Measurements from ENCODE around the gene PIK3C2G. TPM values are rescaled to one million over a fixed set of nuclear protein-coding genes. Genes with fewer than 3 reads are reported as not detected.

PIK3C2G gene
- total and polyA plus RNA-seq, 2 of the 13 experiments (the other 11 are each of a cell fraction or from before 2014, with no cell fraction given), result not detected

DNA sequence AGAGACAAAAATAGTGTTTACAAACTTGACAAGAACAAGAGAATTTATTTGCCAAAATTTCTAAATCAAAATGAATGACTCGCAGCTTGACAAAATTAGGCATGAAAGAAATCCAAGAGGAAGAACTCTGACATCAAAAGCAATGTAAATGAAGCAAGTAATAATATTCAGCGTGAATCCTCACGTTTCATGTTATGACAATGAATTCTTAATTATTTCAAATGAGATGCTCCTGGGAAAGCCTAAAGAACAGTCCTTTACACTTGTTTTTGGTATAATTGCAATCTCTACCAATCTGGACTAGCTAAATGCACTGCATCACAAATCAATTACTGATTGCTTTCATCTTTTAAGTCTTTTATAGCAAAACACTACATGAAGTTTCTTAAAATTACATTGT, 29.1 kb downstream of the PIK3C2G start:
- ATAC-seq, result no peak
- POLR2A ChIA-PET, result no interaction called here
- Histone ChIP-seq H3K4me1 (ENCODE audit: insufficient read depth, low read length) (no peaks in the 10 kb centered on the region), H3K9ac (ENCODE audit: insufficient read depth, low read depth, low read length) (no peak overlapping the region), H3K36me3 (replicated peaks in 1 of 2; ENCODE audit: control insufficient read depth in 1 of 2, insufficient read depth in 2 of 2, low read length in 2 of 2) (no peaks in the 10 kb centered on the region), H3K79me2 (ENCODE audit: insufficient read depth, low read length) (no peaks in the 10 kb centered on the region), H3K4me3 (replicated peaks in 1 of 3; ENCODE audit: insufficient read depth in 1 of 3, low read depth in 2 of 3, low read length in 3 of 3) (no peak overlapping the region), H3K27ac (ENCODE audit: extremely low read length, insufficient read depth, low read length) (no peak overlapping the region), H4K20me1 (ENCODE audit: insufficient read depth, low read length) (no peaks in the 10 kb centered on the region), H2AFZ (ENCODE audit: low read length) (no peak overlapping the region), H3K27me3 (ENCODE audit: control insufficient read depth in 1 of 2, insufficient read depth in 2 of 2, low read length in 2 of 2) (no peaks in the 10 kb centered on the region), H3K4me2 (ENCODE audit: low read depth, low read length) (no peak overlapping the region), H3K9me3 (ENCODE audit: low read length) (no peaks in the 10 kb centered on the region)
- TF ChIP-seq, protein P1, sequence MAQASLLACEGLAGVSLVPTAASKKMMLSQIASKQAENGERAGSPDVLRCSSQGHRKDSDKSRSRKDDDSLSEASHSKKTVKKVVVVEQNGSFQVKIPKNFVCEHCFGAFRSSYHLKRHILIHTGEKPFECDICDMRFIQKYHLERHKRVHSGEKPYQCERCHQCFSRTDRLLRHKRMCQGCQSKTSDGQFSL (CRISPR knock-in tag; IDR thresholded peaks at IDR 0.05), result no peak
- TF ChIP-seq ZNF780A (CRISPR knock-in tag; IDR thresholded peaks at IDR 0.05) (no peak), ADNP (CRISPR knock-in tag; IDR thresholded peaks at IDR 0.05) (no peak), RARA (CRISPR knock-in tag; IDR thresholded peaks at IDR 0.05) (no peak), SKI (IDR thresholded peaks at IDR 0.05; ENCODE audit: partially characterized antibody) (no peak), MEF2D (CRISPR knock-in tag; IDR thresholded peaks at IDR 0.05) (no peak)
- BruUV-seq (replicated peaks), result no TSS peak
- in situ Hi-C loops (cut with HindIII; ENCODE audit: extremely low pct_ligation_motif_present, low pct_unique_long_range_greater_than_20kb), result no loop called here
- no peak for DNase-seq (ENCODE audit: low spot score)
- CTCF ChIA-PET (ENCODE audit: low intra/inter-chr PET ratio, low total read pairs), result no interaction called here
- 4% methylated on average over 3 of the region's 3 CpGs for WGBS (ENCODE audit: low lambda C conversion rate)
- no peak for FAIRE-seq
- intact Hi-C loops (cut with micrococcal nuclease; ENCODE audit: unreplicated experiment), result no loop called here

DNA sequence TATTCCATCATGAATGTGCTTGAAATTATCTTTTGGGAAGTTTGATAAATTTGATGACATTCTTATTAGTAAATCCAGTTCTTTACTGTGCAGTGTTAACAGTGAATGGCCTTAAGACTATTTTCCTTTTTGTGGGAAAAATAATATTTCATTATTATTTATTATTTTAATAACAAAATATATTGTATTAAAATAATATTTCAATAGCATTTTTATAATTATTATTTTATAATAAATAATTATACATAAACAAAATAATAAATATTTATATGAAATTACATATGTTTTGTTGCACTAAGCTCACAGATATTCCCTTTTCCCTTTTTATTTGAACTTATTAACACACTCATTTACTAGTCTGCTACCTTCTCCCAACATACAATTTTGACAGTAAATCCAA, 33.6 kb downstream of the PIK3C2G start:
- Histone ChIP-seq H3K36me3 (replicated peaks in 1 of 2; ENCODE audit: control insufficient read depth in 1 of 2, insufficient read depth in 2 of 2, low read length in 2 of 2) (no peaks in the 10 kb centered on the region), H3K27ac (ENCODE audit: extremely low read length, insufficient read depth, low read length) (no peak overlapping the region), H2AFZ (ENCODE audit: low read length) (no peak overlapping the region), H3K4me2 (ENCODE audit: low read depth, low read length) (no peak overlapping the region), H4K20me1 (ENCODE audit: insufficient read depth, low read length) (no peaks in the 10 kb centered on the region), H3K79me2 (ENCODE audit: insufficient read depth, low read length) (no peaks in the 10 kb centered on the region), H3K9ac (ENCODE audit: insufficient read depth, low read depth, low read length) (no peak overlapping the region), H3K9me3 (ENCODE audit: low read length) (no peaks in the 10 kb centered on the region), H3K4me1 (ENCODE audit: insufficient read depth, low read length) (no peaks in the 10 kb centered on the region), H3K27me3 (ENCODE audit: control insufficient read depth in 1 of 2, insufficient read depth in 2 of 2, low read length in 2 of 2) (no peaks in the 10 kb centered on the region; a peak in 1 of 5 replicates), H3K4me3 (replicated peaks in 1 of 3; ENCODE audit: insufficient read depth in 1 of 3, low read depth in 2 of 3, low read length in 3 of 3) (no peak overlapping the region)
- in situ Hi-C loops (cut with HindIII; ENCODE audit: extremely low pct_ligation_motif_present, low pct_unique_long_range_greater_than_20kb), result no loop called here
- BruUV-seq (replicated peaks), result no TSS peak
- POLR2A ChIA-PET, result no interaction called here
- CTCF ChIA-PET (ENCODE audit: low intra/inter-chr PET ratio, low total read pairs), result no interaction called here
- intact Hi-C loops (cut with micrococcal nuclease; ENCODE audit: unreplicated experiment), result no loop called here
- ATAC-seq (no peak), FAIRE-seq (no peak), DNase-seq (ENCODE audit: low spot score) (no peak)
- TF ChIP-seq, protein P2, sequence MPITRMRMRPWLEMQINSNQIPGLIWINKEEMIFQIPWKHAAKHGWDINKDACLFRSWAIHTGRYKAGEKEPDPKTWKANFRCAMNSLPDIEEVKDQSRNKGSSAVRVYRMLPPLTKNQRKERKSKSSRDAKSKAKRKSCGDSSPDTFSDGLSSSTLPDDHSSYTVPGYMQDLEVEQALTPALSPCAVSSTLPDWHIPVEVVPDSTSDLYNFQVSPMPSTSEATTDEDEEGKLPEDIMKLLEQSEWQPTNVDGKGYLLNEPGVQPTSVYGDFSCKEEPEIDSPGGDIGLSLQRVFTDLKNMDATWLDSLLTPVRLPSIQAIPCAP (CRISPR knock-in tag; IDR thresholded peaks at IDR 0.05; ENCODE audit: low read depth), result no peak
- TF ChIP-seq MED1 (CRISPR knock-in tag; IDR thresholded peaks at IDR 0.05) (no peak), ARID3A (IDR thresholded peaks at IDR 0.05; ENCODE audit: low read depth, low read length) (no peak), SNAPC4 (CRISPR knock-in tag; IDR thresholded peaks at IDR 0.05) (no peak), ZNF761 (CRISPR knock-in tag; conservative IDR thresholded peaks at IDR 0.05) (no peak)
- TF ChIP-seq, protein P3, sequence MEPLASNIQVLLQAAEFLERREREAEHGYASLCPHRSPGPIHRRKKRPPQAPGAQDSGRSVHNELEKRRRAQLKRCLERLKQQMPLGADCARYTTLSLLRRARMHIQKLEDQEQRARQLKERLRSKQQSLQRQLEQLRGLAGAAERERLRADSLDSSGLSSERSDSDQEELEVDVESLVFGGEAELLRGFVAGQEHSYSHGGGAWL (CRISPR knock-in tag; IDR thresholded peaks at IDR 0.05), result no peak
